Activated gamma-delta T cell treated with Interleukin-2 at 50 U/mL for 16 hours (primary cell): ENCODE results near the gene STOX1.
"Not testable (repeated sequence)": the region's sequence is repeated elsewhere in the genome, so short reads cannot be mapped to it uniquely, and the experiment has no call there.

Experiments
- DNase-seq: peaks from one replicate; pipeline ENCODE4 v3.0.0-alpha.2; 2020

Gene STOX1

GRCh38 chr10:68831961-68832455, 4.7 kb downstream of the STOX1 start:
- DNase-seq, result no peak

DNA sequence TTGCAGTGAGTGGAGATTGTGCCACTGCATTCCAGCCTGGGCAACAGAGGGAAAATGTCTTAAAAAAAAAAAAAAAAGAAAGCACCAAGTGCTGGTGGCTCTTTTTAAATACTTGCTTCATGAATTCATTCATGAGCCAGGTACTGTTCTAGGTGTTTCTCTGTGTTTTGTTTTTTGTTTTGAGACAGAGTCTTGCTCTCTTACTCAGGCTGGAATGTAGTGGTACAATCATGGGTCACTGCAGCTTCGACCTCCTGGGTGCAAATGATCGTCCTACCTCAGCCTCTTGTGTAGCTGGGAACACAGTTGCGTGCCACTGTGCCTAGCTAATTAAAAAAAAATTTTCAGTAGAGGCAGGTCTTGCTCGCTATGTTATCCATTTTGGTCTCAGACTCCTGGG, 5.3 kb downstream of the STOX1 start:
- no peak for DNase-seq

GRCh38 chr10:68837626-68838322, 10.4 kb downstream of the STOX1 start:
- no peak for DNase-seq

- DNase-seq, result not testable (repeated sequence)
Observed at GRCh38 chr10:68840650-68841049, 13.3 kb downstream of the STOX1 start.

DNA sequence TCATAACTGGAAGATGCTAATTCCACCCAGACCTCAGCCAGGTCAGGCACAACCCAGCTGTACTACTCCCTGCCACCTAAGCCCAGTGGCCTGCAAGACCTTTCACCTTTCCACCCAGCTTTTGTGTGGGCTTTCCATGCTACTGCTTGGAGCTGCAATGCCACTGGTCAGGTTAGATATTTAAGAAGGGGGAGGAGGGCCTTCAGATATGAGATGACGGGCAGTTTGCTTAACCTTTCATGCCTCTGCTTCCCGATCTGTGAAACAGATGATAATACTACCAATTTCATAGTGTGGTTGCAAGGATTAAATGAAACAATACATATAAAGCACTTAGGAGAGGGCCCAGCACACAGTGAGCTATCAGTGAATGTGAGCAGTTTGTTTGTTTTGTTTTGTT, 20.9 kb downstream of the STOX1 start:
- no peak for DNase-seq

GRCh38 chr10:68848806-68849205, 21.5 kb downstream of the STOX1 start:
- no peak for DNase-seq

- no peak for DNase-seq
Observed at GRCh38 chr10:68856352-68856751, 29.0 kb downstream of the STOX1 start.

GRCh38 chr10:68857005-68857404, 29.7 kb downstream of the STOX1 start:
- DNase-seq, result no peak

GRCh38 chr10:68861253-68861652, 33.9 kb downstream of the STOX1 start:
- DNase-seq, result no peak

GRCh38 chr10:68864611-68865010, 37.3 kb downstream of the STOX1 start:
- no peak for DNase-seq

DNA sequence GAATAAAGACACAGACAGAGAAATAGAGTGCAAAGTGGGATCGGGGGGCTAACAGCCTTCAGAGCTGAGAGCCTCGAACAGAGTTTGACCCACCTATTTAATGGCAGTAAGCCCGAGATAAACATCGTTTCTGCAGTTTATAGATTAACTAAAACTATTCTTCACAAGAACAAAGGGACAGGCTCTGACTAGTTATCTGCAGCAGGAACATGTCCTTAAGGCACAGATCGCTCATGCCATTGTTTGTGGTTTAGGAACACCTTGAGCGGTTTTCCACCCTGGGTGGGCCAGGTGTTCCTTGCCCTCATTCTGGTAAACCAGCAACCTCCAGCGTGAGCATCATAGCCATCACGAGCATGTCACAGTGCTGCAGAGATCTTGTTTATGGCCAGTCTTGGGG, 40.8 kb downstream of the STOX1 start:
- not testable (repeated sequence) for DNase-seq

DNA sequence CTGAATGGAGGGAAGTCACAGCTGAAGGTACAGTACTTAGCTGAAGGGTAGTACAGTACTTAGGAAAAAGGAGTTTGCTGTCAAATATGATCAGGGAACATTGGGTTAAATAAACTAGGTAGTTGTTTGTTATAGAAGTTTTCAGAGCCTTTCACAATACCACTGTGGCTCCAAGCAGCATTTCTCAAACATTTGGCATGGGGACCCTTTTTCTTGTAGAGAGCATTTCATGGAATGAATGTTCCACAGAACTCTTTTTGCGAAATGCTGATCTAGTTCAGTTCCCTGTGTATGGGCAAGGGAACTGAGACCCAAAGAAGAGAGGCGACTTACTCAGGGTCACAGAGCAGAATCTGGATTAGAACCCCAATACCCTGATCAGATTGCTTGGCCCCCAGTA, 42.3 kb downstream of the STOX1 start:
- DNase-seq, result no peak

DNA sequence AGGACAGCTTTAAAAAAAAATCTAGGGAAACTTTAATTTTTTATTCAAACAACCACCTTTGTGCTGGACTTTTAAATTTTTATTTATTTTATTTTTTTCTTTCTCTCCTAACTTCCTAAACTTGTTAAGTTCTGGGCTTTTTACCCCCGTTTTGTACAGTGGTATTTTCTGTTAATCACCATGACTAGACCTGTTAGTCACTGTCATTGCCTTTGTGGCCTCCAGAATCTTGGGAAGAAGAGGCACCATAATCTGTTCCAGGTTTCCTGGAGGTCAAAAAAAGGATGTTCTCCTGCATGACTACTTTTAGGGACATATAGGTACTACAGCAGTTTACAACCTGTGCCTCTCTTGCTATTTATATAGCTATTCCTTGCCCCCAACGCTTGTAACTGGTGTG, 42.7 kb downstream of the STOX1 start:
- DNase-seq, result no peak

DNA sequence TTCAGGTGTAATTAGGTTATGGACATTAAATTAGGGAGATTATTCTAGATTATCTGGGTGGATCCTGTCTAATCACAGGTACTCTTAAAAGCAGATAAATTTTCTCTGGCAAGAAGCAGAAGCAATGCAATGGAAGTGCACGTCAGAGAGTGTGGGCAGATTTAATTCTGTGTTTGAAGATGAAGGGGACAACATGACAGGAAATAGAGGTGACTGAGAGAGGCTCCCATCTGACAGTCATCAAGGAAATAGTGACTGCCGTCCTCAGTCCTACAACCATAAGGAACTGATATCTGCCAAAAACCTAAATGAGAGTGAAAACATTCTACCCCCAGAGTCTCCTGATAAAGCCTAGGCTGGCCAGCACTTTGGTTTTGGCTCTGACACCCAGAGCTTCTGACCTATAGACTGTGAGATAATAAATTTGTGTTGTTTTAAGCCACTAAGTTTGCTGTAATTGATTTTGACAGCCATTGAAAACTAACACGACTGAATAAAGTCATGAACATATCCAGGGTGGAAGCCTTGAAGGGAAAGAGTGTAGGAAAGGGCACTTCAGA, 43.3 kb downstream of the STOX1 start:
- DNase-seq, result no peak

DNA sequence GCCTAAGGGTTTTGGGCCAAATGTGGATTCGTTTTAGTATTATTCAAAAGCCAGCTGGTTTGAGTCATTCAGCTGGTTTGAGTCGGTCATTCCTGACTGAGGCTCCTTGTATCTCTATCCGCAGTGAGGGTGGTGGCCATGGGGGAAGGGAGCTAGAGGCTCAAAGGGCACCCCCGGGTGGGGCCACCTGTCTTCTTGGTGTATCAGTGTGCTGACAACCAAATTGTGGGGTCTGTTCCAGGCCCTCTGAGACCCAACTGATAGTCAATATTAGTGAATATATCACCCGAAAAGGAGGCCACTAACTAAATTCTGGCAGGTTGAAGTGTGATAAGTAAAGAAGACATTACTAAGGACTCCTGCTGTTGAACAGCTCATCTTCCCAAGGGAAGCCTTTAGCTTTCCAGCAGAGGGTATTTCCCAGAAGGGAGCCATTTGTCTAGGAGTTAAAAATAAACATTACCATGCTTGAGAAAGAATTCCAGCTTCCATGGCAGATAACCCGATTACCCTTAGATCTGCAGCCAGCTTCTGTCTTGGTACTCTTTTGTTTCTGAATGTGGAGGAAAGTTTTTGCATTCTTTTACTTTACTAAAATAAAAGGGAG, 43.9 kb downstream of the STOX1 start:
- no peak for DNase-seq

- DNase-seq, result no peak
Observed at GRCh38 chr10:68871731-68872342, 44.5 kb downstream of the STOX1 start.

GRCh38 chr10:68876246-68877138, 49.2 kb downstream of the STOX1 start:
- DNase-seq, result no peak

- DNase-seq, result no peak
Observed at GRCh38 chr10:68877482-68878110, 50.3 kb downstream of the STOX1 start.

- no peak for DNase-seq
Observed at GRCh38 chr10:68878496-68878895, 51.2 kb downstream of the STOX1 start.

DNA sequence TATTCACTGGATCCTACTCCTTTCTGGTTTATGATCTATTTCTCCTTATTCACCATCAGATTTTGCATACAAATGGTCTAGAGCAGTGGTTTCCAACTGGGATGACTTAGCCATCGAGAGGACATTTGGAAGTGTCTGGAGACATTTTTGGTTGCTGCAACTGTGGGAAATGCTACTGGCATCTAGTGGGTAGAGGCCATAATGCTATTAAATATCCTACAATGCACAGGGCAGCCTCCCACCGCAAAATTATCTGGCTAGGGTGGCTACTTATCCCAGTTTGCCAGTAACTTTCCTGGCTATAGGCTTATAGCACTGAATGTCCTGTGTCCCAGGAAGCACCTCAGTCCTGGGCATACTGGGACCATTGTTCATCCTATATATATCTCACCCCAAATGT, 52.3 kb downstream of the STOX1 start:
- DNase-seq, result no peak

DNA sequence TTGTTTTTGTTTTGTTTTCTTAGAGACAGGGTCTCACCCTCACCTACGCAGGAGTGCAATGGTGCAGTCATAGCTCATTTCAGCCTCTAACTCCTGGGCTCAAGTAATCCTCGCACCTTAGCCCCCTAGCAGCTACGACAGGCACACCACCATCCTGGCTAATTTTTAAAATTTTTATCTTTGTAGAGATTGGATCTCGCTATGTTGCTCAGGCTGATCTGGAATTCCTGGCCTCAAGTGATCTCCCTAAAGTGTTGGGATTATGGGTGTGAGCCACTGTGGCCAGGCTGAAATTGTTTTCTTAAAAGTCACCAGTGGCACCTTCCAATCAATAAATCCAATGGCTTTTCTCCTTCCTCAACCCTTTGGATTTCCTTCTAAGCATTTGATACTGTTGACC, 52.9 kb downstream of the STOX1 start:
- no peak for DNase-seq

DNA sequence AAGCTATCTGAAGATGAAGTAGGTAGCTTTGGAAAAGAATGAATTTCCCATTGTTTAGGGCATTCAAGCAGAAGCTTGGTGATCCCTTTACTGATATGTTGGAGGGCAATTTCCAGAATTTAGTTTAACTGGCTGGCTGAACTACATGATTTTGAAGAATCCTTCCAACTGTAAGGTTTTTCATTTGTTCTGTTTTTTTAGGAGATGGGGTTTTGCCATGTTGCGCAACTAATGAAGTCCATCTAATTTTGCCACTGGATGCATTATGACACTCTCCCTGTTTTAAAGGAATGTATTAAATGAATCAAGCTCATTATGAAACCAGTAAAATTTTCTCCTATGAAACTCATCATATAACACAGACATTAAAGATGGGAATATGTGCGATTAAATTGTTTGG, 67.7 kb downstream of the STOX1 start:
- no peak for DNase-seq
